Measurements from ENCODE around the gene VWA5B2. TPM values are rescaled to one million over a fixed set of nuclear protein-coding genes. Genes with fewer than 3 reads are reported as not detected.

The VWA5B2 gene
- total RNA-seq, 1 experiment from 2014 or later = 2.7 TPM

GRCh38 chr3:184258926-184259325 lies 29.5 kb downstream of the VWA5B2 start:
- H4K91ac ChIP-seq (ENCODE audit: insufficient read length, low read depth, low read length) = no peak overlapping the region
- WGBS (ENCODE audit: extremely low coverage, insufficient read length, low lambda C conversion rate) = no CpG with 5 or more reads among the region's 5 CpGs
- H3K4me1 ChIP-seq (ENCODE audit: insufficient read depth, low read length) = no peaks in the 10 kb centered on the region
- H3K27ac Mint-ChIP-seq = no peak overlapping the region
- H2BK15ac ChIP-seq (ENCODE audit: low read depth, low read length) = no peak overlapping the region
- no peak overlapping the region for H2BK120ac ChIP-seq (ENCODE audit: low read depth, low read length, poor library complexity, severe bottlenecking)
- no peak overlapping the region for H2BK20ac ChIP-seq (ENCODE audit: low read depth, low read length, poor library complexity, severe bottlenecking)
- H3K9me3 ChIP-seq (ENCODE audit: control insufficient read depth, low read depth, low read length) = no peaks in the 10 kb centered on the region
- H2BK5ac ChIP-seq (ENCODE audit: insufficient read length, low read length) = no peak overlapping the region
- H3K23me2 ChIP-seq (ENCODE audit: insufficient read length, low read depth, low read length, poor library complexity, severe bottlenecking) = peaks cover 21% of the 10 kb centered on the region
- no peaks in the 10 kb centered on the region for H4K20me1 ChIP-seq (ENCODE audit: control insufficient read depth, insufficient read depth, insufficient read length)
- no peak overlapping the region for H3K14ac ChIP-seq (ENCODE audit: insufficient read depth, low read length)
- H3K9me3 Mint-ChIP-seq = no peaks in the 10 kb centered on the region
- H2AFZ ChIP-seq (ENCODE audit: low read length) = no peak overlapping the region
- DNase-seq = no peak
- H3K18ac ChIP-seq (ENCODE audit: insufficient read length, low read depth, low read length) = no peak overlapping the region
- no peaks in the 10 kb centered on the region for H3K79me1 ChIP-seq (ENCODE audit: insufficient read depth, low read depth, low read length, poor library complexity, severe bottlenecking)
- TF ChIP-seq CTCF (conservative IDR thresholded peaks at IDR 0.05) = no peak
- no peak overlapping the region for H3K4ac ChIP-seq (ENCODE audit: low read depth, low read length)
- H3K36me3 Mint-ChIP-seq (ENCODE audit: insufficient read depth in 1 of 3, low read depth in 3 of 3) = peaks cover 0 to 8% (median 2%) of the 10 kb centered on the region in 3 experiments; a peak in 3 of 7 replicates
- H2AK5ac ChIP-seq (ENCODE audit: insufficient read length, low read length) = no peak overlapping the region
- peaks cover 19 to 21% of the 10 kb centered on the region in 2 experiments for H3K4me1 Mint-ChIP-seq
- H3K9ac ChIP-seq (ENCODE audit: extremely low read depth, insufficient read length, low read length) = no peak overlapping the region
- H3K56ac ChIP-seq (ENCODE audit: insufficient read length, low read depth, low read length) = no peak overlapping the region
- no peak overlapping the region for H4K5ac ChIP-seq (ENCODE audit: insufficient read length, low read depth, low read length)
- no peak overlapping the region for H3K27ac ChIP-seq (ENCODE audit: insufficient read length, low read depth, low read length)
- H3K27me3 ChIP-seq (ENCODE audit: insufficient read depth, low read length) = peaks cover 14% of the 10 kb centered on the region; the same call in 1 of the 2 replicates
- no peak overlapping the region for H2BK12ac ChIP-seq (ENCODE audit: insufficient read length, low read depth, low read length)
- H3K79me2 ChIP-seq (ENCODE audit: insufficient read depth, low read length) = no peaks in the 10 kb centered on the region
- H3K27me3 Mint-ChIP-seq (ENCODE audit: low read depth) = peaks cover 59% of the 10 kb centered on the region
- H3K4me2 ChIP-seq (ENCODE audit: insufficient read depth, insufficient read length, low read length) = peak overlapping the region; percentile 21
- H3K23ac ChIP-seq (ENCODE audit: insufficient read length, low read depth, low read length) = no peak overlapping the region
- no peak overlapping the region for H3T11ph ChIP-seq (ENCODE audit: low read length)
- H3K4me3 Mint-ChIP-seq = peak overlapping the region; percentile 62 to 68; a peak in 2 of 5 replicates
- H4K8ac ChIP-seq (replicated peaks; ENCODE audit: insufficient read length, low read depth, low read length) = no peak overlapping the region
